ENCODE data around the gene BPIFB3. TPM values are rescaled to one million over a fixed set of nuclear protein-coding genes. Genes with fewer than 3 reads are reported as not detected.

BPIFB3 gene
- total and polyA plus RNA-seq, 9 of the 15 experiments (the other 6 are each of a cell fraction or from before 2014, with no cell fraction given), result not detected

- H4K20me1 ChIP-seq (replicated peaks; ENCODE audit: control insufficient read depth, insufficient read depth, low read length), result peaks cover 7% of the 10 kb centered on the region; the same call in 1 of the 2 replicates
- no peak overlapping the region for H3K4me2 ChIP-seq (ENCODE audit: insufficient read depth, low read length)
- H3K4me1 ChIP-seq (replicated peaks in 1 of 2; ENCODE audit: control insufficient read depth in 2 of 2, insufficient read depth in 2 of 2, low read length in 2 of 2), result peaks cover 0 to 5% of the 10 kb centered on the region in 2 experiments; a peak in 1 of 5 replicates
- no peak overlapping the region for H3K4me3 ChIP-seq
- ChIA-PET CTCF (ENCODE audit: low intra/inter-chr PET ratio) (no interaction called here), POLR2A (interaction anchor here (0.5 to 0.6 kb wide), 2 partner anchors 120 to 1017 kb away, joined by 4 read pairs; no protein-coding TSS in a partner anchor)
- H3K79me2 ChIP-seq (ENCODE audit: control insufficient read depth, insufficient read depth, low read length), result no peaks in the 10 kb centered on the region
- no TSS peak for BruUV-seq (replicated peaks)
- H3K27me3 ChIP-seq (ENCODE audit: control insufficient read depth in 2 of 2, insufficient read depth in 2 of 2, low read length in 2 of 2), result peaks cover 12 to 33% of the 10 kb centered on the region in 2 experiments; a peak in 3 of 5 replicates
- H3K9me1 ChIP-seq (ENCODE audit: control insufficient read depth, insufficient read depth, low read length), result no peaks in the 10 kb centered on the region
- intact Hi-C loops (cut with micrococcal nuclease), result no loop called here
- 0% methylated on average over 6 of the region's 6 CpGs for WGBS (ENCODE audit: insufficient coverage, low coverage, missing lambda C conversion rate)
- TF ChIP-seq DPF2 (IDR thresholded peaks at IDR 0.05), result no peak
- no peak for TF ChIP-seq ZBTB40 (IDR thresholded peaks at IDR 0.05)
- no peak for TF ChIP-seq ZBTB40 (CRISPR knock-in tag; IDR thresholded peaks at IDR 0.05)
- no peak for TF ChIP-seq FOS (IDR thresholded peaks at IDR 0.05; ENCODE audit: extremely low read depth, insufficient read length)
- no peak for TF ChIP-seq ZNF507 (tag; conservative IDR thresholded peaks at IDR 0.05)
- no peak for TF ChIP-seq ZC3H4 (CRISPR knock-in tag; IDR thresholded peaks at IDR 0.05; ENCODE audit: borderline replicate concordance)
- no peak for TF ChIP-seq HDAC8 (tag; IDR thresholded peaks at IDR 0.05)
- H3K36me3 ChIP-seq (ENCODE audit: control insufficient read depth, insufficient read depth, low read length), result no peaks in the 10 kb centered on the region
- no peak for DNase-seq (ENCODE audit: extremely low read depth in 1 of 4, low spot score in 3 of 4)
- no peaks in the 10 kb centered on the region for H3K9me3 ChIP-seq (replicated peaks; ENCODE audit: control insufficient read depth, insufficient read depth, low read depth, low read length)
- no peak overlapping the region for H2AFZ ChIP-seq (ENCODE audit: low read depth, low read length)
- no peak for FAIRE-seq
- no peak overlapping the region for H3K9ac ChIP-seq (ENCODE audit: insufficient read depth in 1 of 2, low read depth in 2 of 2, low read length in 2 of 2)
- no peak overlapping the region for H3K27ac ChIP-seq (ENCODE audit: extremely low read depth, low read depth, low read length)
- no peak for ATAC-seq
- in situ Hi-C loops (cut with MboI), result no loop called here
These were observed 28.8 kb downstream of the BPIFB3 start for GRCh38 chr20:33082546-33082945.
